Brain microvascular endothelial cell (primary cell): ENCODE results near the gene PRRC2A.

Experiments used
- DNase-seq: peaks from one replicate; pipeline ENCODE4 v3.0.0-alpha.2; 2020
- H3K27ac ChIP-seq: fragments of 250-450 bp; sonication (Bioruptor Pico); 2 replicates; pipeline ENCODE4 v1.5.1; 2020; ENCODE audit warnings: mild to moderate bottlenecking, moderate library complexity
- H3K27me3 ChIP-seq: fragments of 250-450 bp; sonication (Bioruptor Pico); replicated peaks from 2 replicates; pipeline ENCODE4 v1.5.1; 2020; ENCODE audit warnings: mild to moderate bottlenecking
- H3K36me3 ChIP-seq: fragments of 250-450 bp; sonication (Bioruptor Pico); replicated peaks from 2 replicates; pipeline ENCODE4 v1.5.1; 2020; ENCODE audit warnings: mild to moderate bottlenecking
- H3K4me3 ChIP-seq: 2 replicates; pipeline ENCODE4 v1.5.1; 2011; ENCODE audit warnings: low read depth, mild to moderate bottlenecking, control low read depth, low read length, moderate library complexity
- CTCF ChIP-seq: IDR thresholded peaks from 2 replicates; pipeline ENCODE4 v1.5.1; 2011; ENCODE audit warnings: low read depth, mild to moderate bottlenecking, moderate library complexity, low read length, control low read depth, inconsistent platforms; ENCODE audit errors: missing control alignments
- in situ Hi-C: cut with HindIII; loops from 2 replicates; pipeline ENCODE4 v1.10.0; 2017; ENCODE audit warnings: low sequenced_read_pairs, low pct_ligation_motif_present

The PRRC2A gene

GRCh38 chr6:31579119-31579505 lies 41.4 kb upstream of the PRRC2A start:
- H3K4me3 ChIP-seq = no peak overlapping the region
- no peak for TF ChIP-seq CTCF
- no peaks in the 10 kb centered on the region for H3K27me3 ChIP-seq
- in situ Hi-C loops = no loop called here
- H3K27ac ChIP-seq = no peak overlapping the region
- H3K36me3 ChIP-seq = no peaks in the 10 kb centered on the region
- no peak for DNase-seq

DNA sequence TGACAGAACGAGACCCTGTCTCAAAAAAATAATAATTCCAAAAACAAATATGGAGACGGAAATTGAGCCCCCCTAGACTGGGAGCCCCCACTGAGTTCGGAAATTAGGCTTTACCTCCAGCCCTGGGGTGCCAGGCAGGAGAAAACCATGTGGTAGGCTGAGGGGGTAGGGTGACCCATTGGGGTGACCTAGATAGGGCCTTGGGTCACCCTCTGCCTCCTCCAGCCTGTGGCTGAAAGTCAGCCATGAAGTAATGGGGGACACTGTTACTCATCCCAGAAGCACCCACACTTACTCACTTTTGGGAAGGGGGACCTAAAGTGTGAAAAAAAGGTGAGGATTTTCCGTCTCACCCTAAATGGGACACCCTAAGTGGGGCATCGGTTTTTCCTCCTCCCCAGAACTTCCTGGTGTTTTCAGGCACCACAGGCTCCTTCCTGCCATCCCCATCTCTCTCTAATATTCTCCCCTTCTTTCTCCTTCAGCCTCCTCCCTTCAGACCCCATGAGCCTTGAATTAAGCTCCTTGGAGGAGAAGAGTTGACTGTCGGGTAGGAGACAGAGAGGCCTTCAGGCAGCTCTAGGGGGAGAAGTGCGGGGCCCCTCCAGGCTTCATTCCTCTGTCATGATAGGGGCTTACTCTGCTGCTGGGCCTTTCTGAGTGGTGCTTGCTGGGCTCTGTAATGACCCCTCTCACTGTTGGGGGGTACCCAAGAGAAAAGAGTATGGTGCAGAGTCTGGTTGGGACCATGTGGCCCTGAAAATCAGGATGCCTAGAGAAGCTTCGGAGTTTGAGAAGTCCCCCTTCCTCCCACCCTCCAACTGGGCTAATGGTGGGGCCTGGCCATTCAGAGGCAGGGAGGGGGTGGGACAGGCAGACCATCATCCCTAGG lies 40.7 kb upstream of the PRRC2A start:
- no peak overlapping the region for H3K27ac ChIP-seq
- in situ Hi-C loops = no loop called here
- DNase-seq = no peak

GRCh38 chr6:31580438-31580740 lies 40.1 kb upstream of the PRRC2A start:
- no peak for TF ChIP-seq CTCF
- no peaks in the 10 kb centered on the region for H3K36me3 ChIP-seq
- no peak for DNase-seq
- in situ Hi-C loops = no loop called here
- H3K27ac ChIP-seq = no peak overlapping the region
- no peaks in the 10 kb centered on the region for H3K27me3 ChIP-seq
- peak overlapping the region; percentile 80 for H3K4me3 ChIP-seq

More for the DNA sequence above, 40.7 kb upstream of the PRRC2A start:
- Histone ChIP-seq H3K27me3 (no peaks in the 10 kb centered on the region), H3K4me3 (no peak overlapping the region), H3K36me3 (no peaks in the 10 kb centered on the region)
- no peak for TF ChIP-seq CTCF

DNA sequence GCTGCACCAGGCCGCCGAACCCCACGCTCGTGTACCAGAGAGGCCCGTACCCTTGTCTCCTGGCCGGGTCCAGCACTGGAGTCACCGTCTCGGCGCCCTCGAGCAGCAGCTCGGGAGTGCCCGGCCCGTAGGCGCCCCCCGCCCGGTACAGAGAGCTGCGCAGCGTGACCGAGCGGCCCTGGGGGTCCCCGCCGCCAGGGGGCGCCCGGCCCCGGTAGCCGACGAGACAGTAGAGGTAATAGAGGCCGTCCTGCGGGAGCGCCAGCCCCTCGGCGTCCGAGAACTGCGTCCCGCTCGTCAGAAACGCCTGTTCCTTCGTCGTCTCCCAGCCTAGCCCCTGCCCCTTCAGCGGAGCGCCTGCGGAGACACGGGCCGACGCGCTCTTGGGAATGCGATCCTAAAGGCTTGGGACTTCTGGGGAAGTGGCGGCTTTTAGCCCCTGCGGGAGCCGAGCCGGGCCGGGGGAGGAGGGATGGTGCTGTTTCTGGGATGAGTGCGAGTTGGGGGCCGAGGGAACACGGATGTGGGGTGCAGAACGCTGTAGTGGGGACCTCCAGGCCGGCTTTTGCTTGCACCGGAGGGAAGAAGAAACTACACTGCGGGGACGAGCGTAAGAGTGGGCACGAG lies 39.6 kb upstream of the PRRC2A start:
- DNase-seq = peak; percentile 72
- peak; percentile 77 for TF ChIP-seq CTCF
- H3K4me3 ChIP-seq = peak overlapping the region; percentile 80
- H3K27ac ChIP-seq = no peak overlapping the region
- no peaks in the 10 kb centered on the region for H3K27me3 ChIP-seq
- in situ Hi-C loops = no loop called here
- no peaks in the 10 kb centered on the region for H3K36me3 ChIP-seq

GRCh38 chr6:31581434-31582229 lies 38.9 kb upstream of the PRRC2A start:
- no peak overlapping the region for H3K27ac ChIP-seq
- peak overlapping the region; percentile 80 for H3K4me3 ChIP-seq
- in situ Hi-C loops = no loop called here
- no peaks in the 10 kb centered on the region for H3K27me3 ChIP-seq
- H3K36me3 ChIP-seq = no peaks in the 10 kb centered on the region
- DNase-seq = peak; percentile 2
- TF ChIP-seq CTCF = no peak
